ENCODE data around the gene ERBB4. TPM values are rescaled to one million over a fixed set of nuclear protein-coding genes. Genes with fewer than 3 reads are reported as not detected.

ERBB4 gene
- total and polyA plus RNA-seq, 2 of the 8 experiments (the other 6 are each of a cell fraction or from before 2014, with no cell fraction given), result 0.34 to 1.3 TPM

- TF ChIP-seq CBX8 (IDR thresholded peaks at IDR 0.05; ENCODE audit: borderline replicate concordance, low read depth, low read length) (no peak), ATF3 (IDR thresholded peaks at IDR 0.05; ENCODE audit: insufficient read depth, low read depth, low read length) (no peak), CHD1 (IDR thresholded peaks at IDR 0.05; ENCODE audit: low read depth, low read length) (no peak), SAP30 (IDR thresholded peaks at IDR 0.05; ENCODE audit: insufficient read depth, insufficient replicate concordance, low read length) (no peak), SP1 (IDR thresholded peaks at IDR 0.05; ENCODE audit: low read depth, low read length) (no peak), CEBPB (IDR thresholded peaks at IDR 0.05; ENCODE audit: low read depth, low read length) (no peak)
Observed at GRCh38 chr2:211333377-211333776, 1205.2 kb downstream of the ERBB4 start (continued).
